Left renal pelvis (tissue), 4 donors: ENCODE results near the gene PITRM1. TPM values are rescaled to one million over a fixed set of nuclear protein-coding genes. Genes with fewer than 3 reads are reported as not detected.

Source experiments
- DNase-seq, 4 donors: peaks; one replicate each; pipeline ENCODE4 v3.0.0-alpha.2; 2013; ENCODE audit warnings: low read depth in 4 of 4, low spot score in 3 of 4
- polyA plus RNA-seq, 4 donors: library from polyadenylated mRNA; unstranded; fragments of 120-200 nt; gene quantifications; one replicate each; pipeline ENCODE4 v1.2.1, GENCODE V29; 2013; ENCODE audit not compliant: insufficient read length in 4 of 4

PITRM1 gene
- polyA plus RNA-seq, 4 donors = 58.0 to 67.3 (median 61.9) TPM

- DNase-seq = no peak
These were observed 2.9 kb downstream of the PITRM1 start for GRCh38 chr10:3169673-3170072.

GRCh38 chr10:3169271-3169670 lies 3.3 kb downstream of the PITRM1 start:
- no peak for DNase-seq

DNA sequence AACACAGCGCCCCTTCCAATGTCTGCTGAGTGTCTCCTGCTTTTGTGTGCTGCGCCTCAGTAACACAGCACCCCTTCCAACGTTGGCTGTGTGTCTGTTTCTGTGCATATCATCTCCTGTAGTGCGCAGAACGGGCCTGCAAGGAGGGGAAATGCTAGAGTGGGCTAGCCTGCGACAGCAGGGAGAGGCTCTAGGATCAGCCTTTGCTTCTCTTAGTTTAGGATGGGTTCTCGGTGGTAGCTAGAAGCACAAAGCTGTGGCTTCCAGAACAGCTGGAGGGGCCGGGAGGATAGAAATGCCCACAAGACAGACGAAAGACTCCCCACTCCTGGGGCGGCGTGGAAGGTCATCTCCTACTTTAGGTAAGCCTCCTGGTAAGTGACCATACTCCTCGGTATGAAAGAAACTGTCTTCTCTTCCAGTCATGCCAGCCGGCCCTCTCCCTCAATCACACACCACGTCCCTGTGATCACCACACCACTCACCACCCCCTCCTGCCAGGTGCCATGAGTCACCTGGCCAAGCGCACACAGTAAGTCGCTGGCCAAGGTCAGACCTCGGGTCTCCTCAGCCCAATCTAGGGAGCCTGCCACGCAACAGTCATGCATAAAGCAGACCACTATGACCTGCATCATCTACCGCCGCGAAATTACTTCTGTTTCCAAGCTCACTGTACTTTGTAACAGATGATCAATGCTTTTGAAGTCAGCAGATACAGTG lies 4.8 kb downstream of the PITRM1 start:
- DNase-seq = no peak

- no peak for DNase-seq
These were observed 5.9 kb downstream of the PITRM1 start for GRCh38 chr10:3166496-3167290.

- DNase-seq = no peak
These were observed 7.4 kb downstream of the PITRM1 start for GRCh38 chr10:3165196-3165595.

- DNase-seq = no peak
These were observed 8.7 kb downstream of the PITRM1 start for GRCh38 chr10:3163879-3164278.

DNA sequence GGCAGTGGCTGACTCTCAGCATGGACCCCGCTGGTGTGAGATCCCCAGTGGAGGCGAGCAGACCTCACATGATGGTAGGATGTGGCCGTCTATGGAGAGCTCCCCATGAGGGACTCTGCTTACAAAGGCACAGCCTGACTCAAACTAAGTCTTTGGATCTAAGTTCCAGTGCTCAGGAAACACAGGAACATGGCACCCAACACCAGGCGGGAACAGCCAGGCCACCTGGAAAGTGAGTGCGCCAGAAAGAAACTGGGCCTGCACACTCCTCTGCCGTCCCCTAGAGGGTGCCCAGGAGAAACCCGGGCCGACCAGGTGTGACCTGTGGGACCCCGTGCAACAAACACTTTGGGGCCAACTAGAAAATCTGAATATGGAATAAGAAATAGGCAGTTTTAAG lies 10.0 kb downstream of the PITRM1 start:
- DNase-seq = no peak

- DNase-seq = no peak
These were observed 13.4 kb downstream of the PITRM1 start for GRCh38 chr10:3159152-3159551.

- no peak for DNase-seq
These were observed 17.9 kb downstream of the PITRM1 start for GRCh38 chr10:3154666-3155065.

DNA sequence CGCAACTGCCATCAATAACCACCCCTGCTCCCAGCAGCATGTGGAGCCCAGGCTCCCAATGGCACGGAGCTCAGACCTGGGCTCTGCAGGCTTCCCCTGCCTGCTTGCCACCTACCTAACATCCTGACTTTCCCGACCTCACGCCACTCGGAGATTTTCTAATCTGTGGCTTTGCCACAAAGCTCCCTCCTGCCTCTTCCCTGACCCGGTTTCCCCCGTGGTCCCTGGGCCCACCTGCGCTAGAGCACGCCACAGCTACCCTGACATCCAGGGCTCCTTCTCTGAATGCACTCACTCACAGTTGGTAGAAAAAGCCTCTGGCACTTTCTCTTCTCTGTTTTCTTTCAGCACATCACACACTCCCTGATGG lies 20.0 kb downstream of the PITRM1 start:
- no peak for DNase-seq

DNA sequence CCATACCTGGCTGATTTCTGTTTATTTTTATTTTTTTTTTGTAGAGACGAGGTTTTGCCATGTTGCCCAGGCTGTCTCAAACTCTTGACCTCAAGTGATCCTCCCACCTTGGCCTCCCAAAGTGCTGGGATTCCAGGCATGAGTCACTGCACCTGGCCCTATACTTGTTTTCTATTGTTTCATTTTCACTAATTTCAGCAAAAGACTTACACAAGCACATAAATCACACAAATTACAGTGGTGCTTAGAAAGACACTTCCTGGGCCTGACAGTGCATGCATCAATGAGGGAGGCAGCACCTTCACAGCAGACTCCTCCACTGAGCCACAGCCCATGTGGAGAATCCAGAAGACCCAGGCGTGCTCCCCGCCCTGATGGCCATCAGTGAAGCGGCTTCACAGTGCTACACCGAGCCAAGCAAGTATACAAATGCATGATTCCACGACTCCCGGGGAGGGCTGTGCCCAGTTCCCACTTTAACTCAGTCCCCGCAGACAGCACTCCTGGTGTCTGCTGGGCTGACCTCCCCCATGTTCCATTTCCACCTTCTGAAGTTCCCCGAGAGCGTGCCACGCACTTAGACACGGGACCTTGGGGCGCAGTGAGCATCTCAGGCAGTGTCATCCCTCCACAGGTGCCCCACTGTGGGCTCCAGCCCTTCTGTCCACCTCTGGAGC lies 20.6 kb downstream of the PITRM1 start:
- no peak for DNase-seq

DNA sequence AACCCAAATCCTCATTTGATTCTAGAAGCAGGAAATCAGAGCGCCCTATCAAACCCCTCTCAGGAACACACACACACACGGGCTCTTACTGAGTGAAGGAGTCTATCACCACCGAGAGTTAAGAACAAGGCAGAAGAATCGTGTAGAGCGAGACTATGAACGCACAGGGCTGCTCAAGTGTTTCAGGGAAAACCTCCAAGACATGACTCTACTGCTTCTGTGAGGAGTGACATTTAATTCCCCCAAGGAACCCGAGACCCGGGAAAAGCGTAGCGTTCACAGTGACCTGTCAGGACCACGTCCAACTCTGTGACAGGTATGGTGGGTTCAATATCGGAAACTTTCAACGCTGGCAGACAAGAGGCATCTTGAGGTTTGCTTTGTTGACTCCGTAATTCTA lies 21.6 kb downstream of the PITRM1 start:
- DNase-seq = no peak

DNA sequence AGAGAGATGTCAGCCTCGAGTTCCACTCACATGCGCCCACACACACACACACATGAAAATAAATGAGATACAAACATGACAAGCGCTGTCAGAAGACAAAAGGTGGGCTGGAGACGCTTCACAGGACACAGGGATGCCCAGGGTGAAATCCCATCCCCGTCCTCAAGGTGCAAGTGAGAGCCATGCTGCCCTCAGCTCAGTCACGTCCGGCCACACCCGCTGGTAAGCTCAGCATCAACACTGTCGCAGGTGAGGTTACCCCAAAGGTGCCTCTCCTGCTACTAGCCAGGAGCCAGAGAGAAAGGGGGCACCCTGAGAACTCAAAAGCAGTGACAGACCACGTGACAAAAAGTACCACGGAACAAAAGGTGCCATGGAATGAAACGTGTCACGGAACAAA lies 22.2 kb downstream of the PITRM1 start:
- DNase-seq = no peak

DNA sequence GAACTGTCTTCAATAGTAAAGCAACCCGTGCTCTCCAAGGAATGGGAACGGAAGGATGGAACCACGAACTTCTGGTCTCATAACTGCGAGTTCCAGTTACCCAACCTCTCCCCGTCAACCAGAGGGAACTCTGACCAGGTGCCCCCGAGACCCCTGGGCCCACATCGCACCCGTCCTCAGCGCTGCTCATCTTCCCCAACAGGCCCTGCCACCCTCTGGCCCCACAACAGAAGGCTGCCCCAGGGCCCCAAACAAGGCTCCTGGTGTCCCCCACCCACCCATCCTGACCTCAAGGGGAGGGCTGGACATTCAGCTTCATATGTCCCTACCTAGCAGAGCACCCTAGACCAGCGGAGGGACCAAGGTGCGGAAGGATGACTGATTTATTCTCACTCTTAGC lies 22.7 kb downstream of the PITRM1 start:
- DNase-seq = no peak

DNA sequence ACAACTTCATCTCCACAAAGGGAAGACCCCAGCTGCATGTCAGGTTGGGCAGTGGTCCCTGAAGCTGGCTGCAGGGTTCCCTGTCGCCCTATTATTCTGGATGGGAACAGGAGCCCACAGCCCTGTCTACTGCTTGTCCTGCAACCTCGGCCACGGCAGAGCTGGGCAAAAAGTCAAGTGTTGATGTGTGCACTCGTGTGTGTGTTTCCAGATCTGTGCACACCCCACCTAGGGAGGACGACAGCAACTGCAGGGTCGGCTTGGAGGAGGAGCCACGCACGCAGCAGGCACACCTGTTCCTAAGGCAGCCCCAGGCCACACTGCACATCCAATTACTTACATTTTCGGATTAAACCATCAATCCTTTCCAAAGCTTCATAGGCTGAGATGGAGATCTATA lies 23.6 kb downstream of the PITRM1 start:
- DNase-seq = no peak

DNA sequence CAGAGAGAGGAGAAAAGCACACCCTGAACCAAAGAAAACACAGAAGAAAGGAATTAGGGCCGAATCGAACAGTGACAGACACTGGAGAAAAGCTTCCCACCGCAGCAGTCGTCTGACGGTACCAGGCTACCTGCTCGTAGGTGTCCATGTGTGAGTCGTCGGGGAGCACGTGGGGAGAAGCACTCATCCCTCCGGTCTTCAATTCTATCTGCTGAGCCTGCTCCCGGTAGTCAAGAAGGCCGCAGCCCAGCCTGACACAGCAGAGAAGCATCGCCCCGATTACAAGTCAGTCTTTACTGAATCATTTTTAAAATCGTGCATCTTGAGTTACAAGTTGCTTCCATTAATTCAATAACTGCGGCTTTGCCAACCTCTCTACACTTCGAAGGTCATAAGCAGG lies 24.5 kb downstream of the PITRM1 start:
- DNase-seq = no peak

GRCh38 chr10:3147117-3147820 lies 25.3 kb downstream of the PITRM1 start:
- DNase-seq = no peak

DNA sequence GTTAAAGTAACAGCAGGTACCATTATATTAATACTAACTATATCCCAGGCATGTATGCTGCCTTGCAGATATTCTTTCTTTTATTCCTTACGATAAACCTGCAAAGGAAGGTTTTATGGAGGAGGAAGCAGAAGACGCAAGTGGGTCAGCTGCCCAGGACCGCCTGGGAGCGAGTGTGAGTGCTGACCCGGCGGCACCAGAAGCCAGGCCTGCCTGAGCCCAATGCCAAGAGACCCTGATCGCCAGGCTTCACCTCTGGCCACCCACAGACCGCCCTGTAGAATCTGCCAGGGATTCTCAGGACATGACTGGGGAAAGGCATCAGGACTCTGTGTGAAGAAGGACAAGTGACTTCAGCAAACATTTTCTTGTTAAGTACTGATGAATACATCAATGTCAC lies 26.3 kb downstream of the PITRM1 start:
- DNase-seq = no peak

DNA sequence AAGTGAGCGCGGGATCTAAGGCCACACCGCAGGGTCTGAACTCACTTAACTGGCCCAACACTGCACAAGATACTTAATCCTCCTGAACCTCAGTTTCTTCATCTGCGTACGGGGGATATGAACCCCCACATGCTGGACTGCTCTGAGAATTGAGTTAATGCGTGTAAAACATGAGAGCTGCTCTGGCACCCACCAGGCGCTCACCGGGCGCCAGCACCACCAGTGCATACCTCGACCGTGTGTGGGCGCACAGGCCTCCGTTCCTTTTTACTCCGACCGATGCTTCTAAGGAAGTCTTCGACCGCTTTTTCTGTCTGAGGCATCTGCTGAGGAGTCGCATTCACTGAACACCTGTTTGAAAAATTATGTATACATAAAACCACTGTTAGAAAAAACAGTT lies 27.2 kb downstream of the PITRM1 start:
- no peak for DNase-seq

GRCh38 chr10:3143791-3144434 lies 28.7 kb downstream of the PITRM1 start:
- no peak for DNase-seq

- no peak for DNase-seq
These were observed 29.2 kb downstream of the PITRM1 start for GRCh38 chr10:3143366-3143765.
